ENCODE measurements around the gene CFDP1. TPM values are rescaled to one million over a fixed set of nuclear protein-coding genes. Genes with fewer than 3 reads are reported as not detected.

The CFDP1 gene
- total and polyA plus RNA-seq, 2 donors (not counting 1 experiment from before 2014, with no cell fraction given) = 6.3 to 42.8 TPM

DNA sequence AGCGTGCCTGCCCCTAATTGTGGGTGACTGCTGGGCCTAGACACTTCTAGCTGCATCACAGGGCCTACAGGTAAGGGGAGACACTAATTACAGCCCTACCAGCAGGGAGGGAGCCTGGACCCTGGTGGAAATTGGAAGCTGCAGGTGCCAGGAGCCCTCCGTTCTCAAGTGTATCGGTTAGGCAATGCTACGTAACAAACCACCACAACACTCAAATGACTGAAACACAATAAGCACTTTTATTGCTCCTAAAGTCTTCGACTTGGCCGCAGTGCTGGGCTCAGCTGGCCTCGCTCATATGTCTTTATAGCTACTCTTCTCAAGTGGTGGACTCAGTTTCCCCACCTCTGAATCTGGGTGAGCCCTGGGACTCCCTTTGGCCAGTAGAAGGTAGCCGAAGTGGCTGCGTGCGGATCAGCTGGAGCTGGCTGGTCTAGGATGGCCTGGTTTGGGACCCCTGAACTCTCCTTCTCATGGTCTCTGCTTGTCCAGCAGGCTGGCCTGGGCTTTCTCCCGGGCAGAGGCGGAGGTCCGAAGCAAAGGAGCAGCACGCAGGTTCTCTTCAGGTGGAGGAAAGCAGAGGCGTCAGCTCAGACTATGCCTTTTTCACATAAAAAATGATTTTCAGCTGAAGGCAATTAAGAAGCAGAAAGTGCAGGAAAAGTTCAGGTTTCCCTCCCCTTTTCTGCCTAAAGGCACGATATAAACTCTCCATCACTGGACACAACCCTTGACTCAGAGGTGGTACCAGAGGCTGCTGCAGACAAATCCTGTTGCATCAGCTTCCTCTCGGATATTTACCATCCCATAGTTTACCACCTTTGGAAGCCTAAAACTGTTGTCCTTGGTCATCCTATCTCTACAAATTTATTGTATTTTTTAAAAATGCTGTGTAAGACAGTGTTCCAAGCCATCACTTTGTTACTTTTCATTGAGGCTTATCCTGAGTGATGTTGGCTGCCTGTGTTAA is 39.9 kb upstream of the CFDP1 start:
- POLR2A ChIA-PET = interaction anchor here (1.1 kb wide), 1 partner anchor 44 kb away, joined by 3 read pairs; no protein-coding TSS in a partner anchor

More for the DNA sequence above, 39.9 kb upstream of the CFDP1 start:
- no peak for TF ChIP-seq EZH2 (IDR thresholded peaks at IDR 0.05; ENCODE audit: borderline replicate concordance, insufficient read depth, low read depth, low read length, poor library complexity, severe bottlenecking)
- TF ChIP-seq, protein P1, sequence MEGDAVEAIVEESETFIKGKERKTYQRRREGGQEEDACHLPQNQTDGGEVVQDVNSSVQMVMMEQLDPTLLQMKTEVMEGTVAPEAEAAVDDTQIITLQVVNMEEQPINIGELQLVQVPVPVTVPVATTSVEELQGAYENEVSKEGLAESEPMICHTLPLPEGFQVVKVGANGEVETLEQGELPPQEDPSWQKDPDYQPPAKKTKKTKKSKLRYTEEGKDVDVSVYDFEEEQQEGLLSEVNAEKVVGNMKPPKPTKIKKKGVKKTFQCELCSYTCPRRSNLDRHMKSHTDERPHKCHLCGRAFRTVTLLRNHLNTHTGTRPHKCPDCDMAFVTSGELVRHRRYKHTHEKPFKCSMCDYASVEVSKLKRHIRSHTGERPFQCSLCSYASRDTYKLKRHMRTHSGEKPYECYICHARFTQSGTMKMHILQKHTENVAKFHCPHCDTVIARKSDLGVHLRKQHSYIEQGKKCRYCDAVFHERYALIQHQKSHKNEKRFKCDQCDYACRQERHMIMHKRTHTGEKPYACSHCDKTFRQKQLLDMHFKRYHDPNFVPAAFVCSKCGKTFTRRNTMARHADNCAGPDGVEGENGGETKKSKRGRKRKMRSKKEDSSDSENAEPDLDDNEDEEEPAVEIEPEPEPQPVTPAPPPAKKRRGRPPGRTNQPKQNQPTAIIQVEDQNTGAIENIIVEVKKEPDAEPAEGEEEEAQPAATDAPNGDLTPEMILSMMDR (IDR thresholded peaks at IDR 0.05) = no peak
- Mint-ChIP-seq H3K27ac (no peak overlapping the region), H3K27me3 (peaks cover 6% of the 10 kb centered on the region), H3K4me1 (peaks cover 3% of the 10 kb centered on the region), H3K4me3 (no peak overlapping the region), H3K9me3 (ENCODE audit: insufficient read depth) (no peaks in the 10 kb centered on the region)
- intact Hi-C loops (cut with micrococcal nuclease) = loop anchor here (1.0 kb wide), 2 partner anchors 44 to 150 kb away; partner anchors contain the start of gene ADAT1
- Histone ChIP-seq H3K36me3 (replicated peaks in 1 of 2; ENCODE audit: control extremely low read depth in 1 of 2, control insufficient read depth in 1 of 2, extremely low read depth in 1 of 2, insufficient read depth in 2 of 2, low read length in 1 of 2) (no peaks in the 10 kb centered on the region), H3K4me3 (ENCODE audit: control extremely low read depth in 1 of 5, extremely low read depth in 1 of 5, insufficient read depth in 1 of 5, low read depth in 2 of 5, low read length in 4 of 5) (no peak overlapping the region), H4K20me1 (ENCODE audit: control insufficient read depth, insufficient read depth, low read length, poor library complexity, severe bottlenecking) (no peaks in the 10 kb centered on the region), H3K9ac (ENCODE audit: low read length) (no peak overlapping the region), H3K4me2 (replicated peaks; ENCODE audit: low read depth, low read length, poor library complexity, severe bottlenecking) (no peak overlapping the region), H3K27me3 (replicated peaks in 1 of 4; ENCODE audit: control extremely low read depth in 1 of 4, control insufficient read depth in 3 of 4, insufficient read depth in 4 of 4, low read length in 3 of 4) (no peaks in the 10 kb centered on the region), H3K79me2 (ENCODE audit: control insufficient read depth, insufficient read depth, low read length) (no peaks in the 10 kb centered on the region), H3K27ac (ENCODE audit: low read length in 2 of 2) (no peak overlapping the region), H3K9me3 (ENCODE audit: control extremely low read depth in 1 of 3, control insufficient read depth in 2 of 3, insufficient read depth in 1 of 3, low read length in 2 of 3) (peaks cover 0 to 5% (median 0%) of the 10 kb centered on the region in 3 donors), H3K4me1 (ENCODE audit: control insufficient read depth in 2 of 2, insufficient read depth in 2 of 2, low read length in 2 of 2) (peaks cover 0 to 8% of the 10 kb centered on the region in 2 donors), H2AFZ (ENCODE audit: insufficient read depth, low read depth, low read length, poor library complexity, severe bottlenecking) (no peak overlapping the region)
- DNase-seq (no peak), ATAC-seq (ENCODE audit: low read depth) (no peak)
- 97% methylated on average over 15 of the region's 17 CpGs for WGBS (ENCODE audit: insufficient coverage)
- CTCF ChIA-PET = interaction anchor here (0.7 to 4.9 kb wide), 12 partner anchors 14 to 292 kb away, joined by 3 to 75 read pairs (median 6); partner anchors contain the start of genes ADAT1 and GABARAPL2

Measured in B cell (primary cell).